ENCODE results near the gene SPRYD4.

SPRYD4 gene

DNA sequence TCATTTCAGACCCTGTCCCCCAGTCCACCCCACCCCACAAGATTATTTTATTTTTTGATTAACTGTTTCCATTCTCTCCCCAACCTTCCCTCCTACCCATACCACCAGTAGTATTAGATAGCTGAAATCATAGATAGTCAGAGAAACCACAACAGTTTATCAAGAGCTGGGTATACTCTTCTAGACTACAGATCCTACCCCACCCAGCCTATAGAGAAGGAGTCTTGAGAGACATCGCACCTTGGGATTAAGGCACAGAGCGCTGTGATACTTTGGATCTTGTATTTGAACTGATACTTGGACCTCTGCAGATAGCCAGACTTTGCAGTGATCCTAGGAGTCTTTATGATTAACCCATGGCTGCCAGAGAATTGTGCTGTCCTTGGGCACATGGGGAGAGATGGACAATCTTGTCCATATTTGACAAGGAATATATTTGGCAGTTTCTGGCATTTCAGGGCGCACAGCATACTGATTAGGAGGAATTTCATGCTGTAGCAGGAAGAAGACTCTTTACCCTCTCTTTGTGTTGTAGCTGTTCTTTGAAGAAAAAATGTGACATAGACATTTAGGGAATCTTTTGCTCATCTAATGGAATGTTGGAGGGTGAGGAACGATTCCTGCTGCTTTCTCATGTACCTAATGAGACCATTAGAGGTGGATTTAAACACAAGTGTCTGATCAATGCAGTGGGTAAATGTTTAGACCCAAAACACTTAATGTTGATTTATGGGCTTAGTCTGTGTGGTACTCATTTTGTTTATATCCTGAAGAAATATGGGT is 54.2 kb downstream of the SPRYD4 start:
- DNase-seq = no peak

DNA sequence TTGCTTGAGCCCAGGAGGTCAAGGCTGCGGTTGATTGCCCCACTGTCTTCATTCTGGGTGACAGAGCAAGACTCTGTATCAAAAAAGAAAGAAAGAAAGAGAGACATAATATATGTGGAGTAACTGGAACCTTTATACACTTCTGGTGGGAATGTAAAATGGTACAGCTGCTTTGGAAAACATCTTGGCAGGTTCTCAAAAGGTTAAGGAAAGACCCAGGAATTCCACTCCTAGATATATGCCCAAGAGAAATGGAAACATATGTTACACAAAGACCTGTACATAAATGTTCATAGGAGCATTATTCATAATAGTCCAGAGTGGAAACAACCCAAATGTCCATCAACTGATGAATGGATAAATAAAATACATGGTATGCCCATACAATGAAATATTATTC is 60.5 kb downstream of the SPRYD4 start:
- no peak for DNase-seq
